Measurements from ENCODE around the gene SRCAP. TPM values are rescaled to one million over a fixed set of nuclear protein-coding genes. Genes with fewer than 3 reads are reported as not detected.
A peak's percentile ranks its signal among the peaks of the same experiment; 100 is the strongest.

SRCAP gene
- total and polyA plus RNA-seq, 8 donors: 7.5 to 39.6 (median 27.4) TPM

DNA sequence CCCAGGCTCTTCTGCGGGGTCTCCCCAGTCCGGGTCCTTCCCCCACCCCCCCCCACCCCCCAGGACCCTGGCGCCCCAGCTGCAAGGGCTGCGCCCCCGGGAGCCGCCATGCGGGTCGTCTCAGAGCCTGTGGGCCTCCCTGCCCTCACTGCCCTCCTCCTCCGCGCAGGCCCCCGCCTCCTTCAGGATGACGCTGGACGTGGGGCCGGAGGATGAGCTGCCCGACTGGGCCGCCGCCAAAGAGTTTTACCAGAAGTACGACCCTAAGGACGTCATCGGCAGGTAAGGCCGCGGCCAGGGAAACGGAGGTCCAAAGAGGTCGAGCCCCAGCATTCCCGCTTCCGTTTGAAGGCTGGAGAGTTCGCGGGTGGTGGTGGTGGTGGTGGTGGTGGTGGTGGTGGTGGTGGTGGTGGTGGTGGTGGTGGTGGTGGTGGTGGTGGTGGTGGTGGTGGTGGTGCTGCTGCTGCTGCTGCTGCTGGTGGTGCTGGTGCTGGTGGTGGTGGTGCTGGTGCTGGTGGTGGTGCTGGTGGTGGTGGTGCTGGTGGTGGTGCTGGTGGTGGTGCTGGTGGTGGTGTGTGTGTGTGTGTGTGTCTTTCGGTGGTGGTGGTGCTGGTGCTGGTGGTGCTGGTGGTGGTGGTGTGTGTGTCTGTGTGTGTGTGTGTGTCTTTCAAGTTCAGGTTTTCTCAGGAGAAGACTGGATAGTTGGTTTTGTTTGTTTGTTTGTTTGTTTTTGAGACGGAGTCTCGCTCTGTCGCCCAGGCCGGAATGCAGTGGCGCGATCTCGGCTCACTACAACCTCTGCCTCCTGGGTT is 49.9 kb downstream of the SRCAP start:
- 9 to 16% methylated on average over 27 to 36 of the region's 36 CpGs for WGBS, 2 donors
- DNase-seq: peak; percentile 42 to 80 (median 60)

DNA sequence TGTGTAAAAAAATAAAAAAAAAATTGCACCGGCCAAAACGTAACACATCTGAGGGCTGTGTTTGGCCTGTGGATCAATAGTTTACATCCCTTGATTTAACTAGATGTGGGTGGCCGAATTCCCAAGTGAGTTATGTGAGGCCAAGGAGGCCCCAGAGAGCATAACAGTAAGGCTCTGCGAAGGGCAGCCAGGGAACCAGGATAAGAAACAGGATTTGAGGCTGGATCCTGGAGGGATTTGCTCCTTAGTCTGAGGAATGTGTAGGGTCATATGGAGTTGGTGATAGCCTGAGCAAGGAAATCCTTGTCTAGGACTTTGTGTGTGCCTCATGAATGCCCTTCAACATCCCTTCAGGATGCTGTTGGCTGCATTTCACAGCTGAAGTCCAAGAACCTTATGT is 51.2 kb downstream of the SRCAP start:
- TF ChIP-seq, protein P1, sequence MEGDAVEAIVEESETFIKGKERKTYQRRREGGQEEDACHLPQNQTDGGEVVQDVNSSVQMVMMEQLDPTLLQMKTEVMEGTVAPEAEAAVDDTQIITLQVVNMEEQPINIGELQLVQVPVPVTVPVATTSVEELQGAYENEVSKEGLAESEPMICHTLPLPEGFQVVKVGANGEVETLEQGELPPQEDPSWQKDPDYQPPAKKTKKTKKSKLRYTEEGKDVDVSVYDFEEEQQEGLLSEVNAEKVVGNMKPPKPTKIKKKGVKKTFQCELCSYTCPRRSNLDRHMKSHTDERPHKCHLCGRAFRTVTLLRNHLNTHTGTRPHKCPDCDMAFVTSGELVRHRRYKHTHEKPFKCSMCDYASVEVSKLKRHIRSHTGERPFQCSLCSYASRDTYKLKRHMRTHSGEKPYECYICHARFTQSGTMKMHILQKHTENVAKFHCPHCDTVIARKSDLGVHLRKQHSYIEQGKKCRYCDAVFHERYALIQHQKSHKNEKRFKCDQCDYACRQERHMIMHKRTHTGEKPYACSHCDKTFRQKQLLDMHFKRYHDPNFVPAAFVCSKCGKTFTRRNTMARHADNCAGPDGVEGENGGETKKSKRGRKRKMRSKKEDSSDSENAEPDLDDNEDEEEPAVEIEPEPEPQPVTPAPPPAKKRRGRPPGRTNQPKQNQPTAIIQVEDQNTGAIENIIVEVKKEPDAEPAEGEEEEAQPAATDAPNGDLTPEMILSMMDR (IDR thresholded peaks at IDR 0.05): no peak
- H3K4me1 ChIP-seq: peaks cover 0 to 4% (median 3%) of the 10 kb centered on the region in 3 donors
- H3K27ac ChIP-seq: no peak overlapping the region
- ATAC-seq (no peak), FAIRE-seq (no peak), DNase-seq (no peak)
- intact Hi-C loops (cut with DNase I): no loop called here
- H3K4me3 ChIP-seq: no peak overlapping the region
- H3K9me3 ChIP-seq: no peaks in the 10 kb centered on the region
- WGBS, 2 donors: 76 to 79% methylated on average over 4 of the region's 4 CpGs
- no peaks in the 10 kb centered on the region for H3K36me3 ChIP-seq
- no peaks in the 10 kb centered on the region for H3K27me3 ChIP-seq

More for the DNA sequence above, 49.9 kb downstream of the SRCAP start:
- TF ChIP-seq, protein P1 (IDR thresholded peaks at IDR 0.05): no peak
- no peaks in the 10 kb centered on the region for H3K27me3 ChIP-seq
- peak overlapping the region; percentile 24 to 62 (median 42) for H3K27ac ChIP-seq
- H3K4me1 ChIP-seq: peaks cover 0 to 4% (median 3%) of the 10 kb centered on the region in 3 donors
- intact Hi-C loops (cut with DNase I): no loop called here
- no peaks in the 10 kb centered on the region for H3K9me3 ChIP-seq
- FAIRE-seq (no peak), ATAC-seq (peak; percentile 11 to 36 (median 21))
- no peaks in the 10 kb centered on the region for H3K36me3 ChIP-seq
- peak overlapping the region; percentile 45 to 75 (median 62) for H3K4me3 ChIP-seq

DNA sequence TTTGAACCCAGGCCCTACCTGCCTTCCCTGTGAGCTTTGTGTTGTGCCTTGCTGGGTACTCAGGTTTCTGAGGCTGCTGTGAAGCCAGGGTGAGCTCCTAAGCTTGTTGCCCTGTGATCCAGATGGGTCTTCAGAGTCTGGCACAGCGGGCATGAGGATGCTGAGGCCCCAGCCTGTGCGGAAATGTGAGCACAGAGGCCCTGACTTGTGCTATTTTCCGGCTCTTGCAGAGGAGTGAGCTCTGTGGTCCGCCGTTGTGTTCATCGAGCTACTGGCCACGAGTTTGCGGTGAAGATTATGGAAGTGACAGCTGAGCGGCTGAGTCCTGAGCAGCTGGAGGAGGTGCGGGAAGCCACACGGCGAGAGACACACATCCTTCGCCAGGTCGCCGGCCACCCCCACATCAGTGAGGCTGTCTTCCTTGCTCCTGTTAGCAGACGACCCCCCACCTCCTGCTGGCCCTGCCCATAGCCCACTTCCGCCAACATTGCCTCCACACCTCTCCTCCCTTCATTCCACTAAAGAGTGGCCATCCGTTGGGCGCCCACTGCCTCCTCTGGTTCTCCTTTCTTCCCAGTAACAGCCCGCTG is 52.0 kb downstream of the SRCAP start:
- FAIRE-seq: no peak
- intact Hi-C loops (cut with DNase I): no loop called here
- Histone ChIP-seq H3K4me3 (no peak overlapping the region), H3K36me3 (no peaks in the 10 kb centered on the region), H3K9me3 (no peaks in the 10 kb centered on the region), H3K27ac (no peak overlapping the region), H3K4me1 (peaks cover 0 to 4% (median 3%) of the 10 kb centered on the region in 3 donors), H3K27me3 (no peaks in the 10 kb centered on the region)
- 91 to 92% methylated on average over 20 of the region's 20 CpGs for WGBS, 2 donors
- peak in 1 of 6 donors; percentile 51 for DNase-seq
- TF ChIP-seq, protein P1 (IDR thresholded peaks at IDR 0.05): no peak
- no peak for ATAC-seq

DNA sequence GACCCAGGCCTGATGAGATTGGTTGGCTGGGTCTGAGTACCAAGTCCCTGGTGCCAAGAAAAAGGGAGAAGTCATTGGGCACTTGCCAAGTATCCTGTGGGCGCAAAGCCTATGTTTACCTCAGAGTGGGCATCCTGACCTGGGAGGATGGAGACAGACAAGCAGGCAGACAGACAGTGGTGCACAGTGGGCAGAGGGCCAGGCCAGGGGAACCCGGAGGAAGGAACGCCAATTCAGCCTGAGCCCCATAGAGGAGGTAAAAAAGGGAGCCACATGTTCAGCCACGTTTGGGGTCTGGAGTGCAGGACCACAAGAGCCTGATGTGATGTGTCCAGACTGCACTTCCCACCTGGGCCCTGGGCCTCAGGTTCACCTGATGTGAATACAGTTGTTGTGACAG is 54.6 kb downstream of the SRCAP start:
- H3K36me3 ChIP-seq: peaks cover 0 to 4% (median 0%) of the 10 kb centered on the region in 3 donors

More for the DNA sequence above, 54.6 kb downstream of the SRCAP start:
- Histone ChIP-seq H3K9me3 (no peaks in the 10 kb centered on the region), H3K27ac (no peak overlapping the region), H3K4me1 (no peaks in the 10 kb centered on the region), H3K4me3 (no peak overlapping the region), H3K27me3 (no peaks in the 10 kb centered on the region)
- ATAC-seq (no peak), DNase-seq (peak in 2 of 6 donors; percentile 25 to 39), FAIRE-seq (no peak)
- WGBS, 2 donors: 79 to 80% methylated on average over 4 of the region's 4 CpGs
- TF ChIP-seq, protein P1 (IDR thresholded peaks at IDR 0.05): no peak
- intact Hi-C loops (cut with DNase I): no loop called here

Measured in pancreas (tissue), 10 donors.